ENCODE measurements around the gene SENP6.

DNA sequence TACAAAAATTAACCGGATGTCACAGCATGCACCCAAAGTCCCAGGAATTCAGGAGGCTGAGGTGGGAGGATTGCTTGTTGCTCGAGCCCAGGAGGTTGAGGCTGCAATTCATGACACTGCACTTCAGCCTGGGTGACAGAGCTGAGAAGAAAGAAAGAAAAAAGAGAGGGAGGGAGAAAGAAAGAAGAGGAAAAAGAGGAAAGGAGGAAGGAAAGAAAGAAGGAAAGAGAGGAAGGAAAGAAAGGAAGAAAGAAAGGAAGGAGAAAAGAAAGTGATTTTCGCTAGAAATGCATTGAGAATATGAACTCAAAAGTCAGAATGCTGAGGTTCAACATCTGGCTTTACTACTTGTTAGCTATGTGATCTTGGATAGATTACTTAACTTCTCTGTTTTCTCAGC is 6.6 kb downstream of the SENP6 start:
- TF ChIP-seq, protein P1, sequence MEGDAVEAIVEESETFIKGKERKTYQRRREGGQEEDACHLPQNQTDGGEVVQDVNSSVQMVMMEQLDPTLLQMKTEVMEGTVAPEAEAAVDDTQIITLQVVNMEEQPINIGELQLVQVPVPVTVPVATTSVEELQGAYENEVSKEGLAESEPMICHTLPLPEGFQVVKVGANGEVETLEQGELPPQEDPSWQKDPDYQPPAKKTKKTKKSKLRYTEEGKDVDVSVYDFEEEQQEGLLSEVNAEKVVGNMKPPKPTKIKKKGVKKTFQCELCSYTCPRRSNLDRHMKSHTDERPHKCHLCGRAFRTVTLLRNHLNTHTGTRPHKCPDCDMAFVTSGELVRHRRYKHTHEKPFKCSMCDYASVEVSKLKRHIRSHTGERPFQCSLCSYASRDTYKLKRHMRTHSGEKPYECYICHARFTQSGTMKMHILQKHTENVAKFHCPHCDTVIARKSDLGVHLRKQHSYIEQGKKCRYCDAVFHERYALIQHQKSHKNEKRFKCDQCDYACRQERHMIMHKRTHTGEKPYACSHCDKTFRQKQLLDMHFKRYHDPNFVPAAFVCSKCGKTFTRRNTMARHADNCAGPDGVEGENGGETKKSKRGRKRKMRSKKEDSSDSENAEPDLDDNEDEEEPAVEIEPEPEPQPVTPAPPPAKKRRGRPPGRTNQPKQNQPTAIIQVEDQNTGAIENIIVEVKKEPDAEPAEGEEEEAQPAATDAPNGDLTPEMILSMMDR (IDR thresholded peaks at IDR 0.05; ENCODE audit: poor library complexity) = no peak
- TF ChIP-seq EZH2 (IDR thresholded peaks at IDR 0.05; ENCODE audit: borderline replicate concordance) (no peak), EZH2phosphoT487 (IDR thresholded peaks at IDR 0.05; ENCODE audit: low read depth, severe bottlenecking, unreplicated experiment) (no peak)

Data from hepatocyte (in vitro differentiated cells).